Cardiac fibroblast (primary cell): Measurements from ENCODE around the gene MLF2.

Experiments
- DNase-seq, 2 donors: peaks; one replicate each; pipeline versions ENCODE4 v3.0.0 to v3.0.0-alpha.2; 2010; ENCODE audit warnings: low read depth in 2 of 2
- H3K4me3 ChIP-seq, 2 donors: replicated peaks in 1 of 2; 1 replicate in 1 of 2; 2 replicates in 1 of 2; pipeline ENCODE4 v1.5.1; 2011; ENCODE audit warnings: low read depth in 2 of 2, low read length in 2 of 2, mild to moderate bottlenecking in 2 of 2, moderate library complexity in 1 of 2
- CTCF ChIP-seq: IDR thresholded peaks from one replicate; pipeline ENCODE4 v1.5.1; 2011; ENCODE audit warnings: low read depth, mild to moderate bottlenecking, low read length, inconsistent platforms

MLF2 gene

GRCh38 chr12:6778217-6778573 lies 25.3 kb upstream of the MLF2 start:
- DNase-seq: peak; percentile 34 to 57
- H3K4me3 ChIP-seq: peak overlapping the region; percentile 37 to 45

GRCh38 chr12:6777386-6777785 lies 24.4 kb upstream of the MLF2 start:
- TF ChIP-seq CTCF: no peak
- no peak overlapping the region for H3K4me3 ChIP-seq
- no peak for DNase-seq

More at GRCh38 chr12:6778217-6778573, 25.3 kb upstream of the MLF2 start:
- TF ChIP-seq CTCF: no peak

GRCh38 chr12:6775185-6776174 lies 22.5 kb upstream of the MLF2 start:
- no peak for TF ChIP-seq CTCF
- DNase-seq: no peak
- H3K4me3 ChIP-seq: no peak overlapping the region

DNA sequence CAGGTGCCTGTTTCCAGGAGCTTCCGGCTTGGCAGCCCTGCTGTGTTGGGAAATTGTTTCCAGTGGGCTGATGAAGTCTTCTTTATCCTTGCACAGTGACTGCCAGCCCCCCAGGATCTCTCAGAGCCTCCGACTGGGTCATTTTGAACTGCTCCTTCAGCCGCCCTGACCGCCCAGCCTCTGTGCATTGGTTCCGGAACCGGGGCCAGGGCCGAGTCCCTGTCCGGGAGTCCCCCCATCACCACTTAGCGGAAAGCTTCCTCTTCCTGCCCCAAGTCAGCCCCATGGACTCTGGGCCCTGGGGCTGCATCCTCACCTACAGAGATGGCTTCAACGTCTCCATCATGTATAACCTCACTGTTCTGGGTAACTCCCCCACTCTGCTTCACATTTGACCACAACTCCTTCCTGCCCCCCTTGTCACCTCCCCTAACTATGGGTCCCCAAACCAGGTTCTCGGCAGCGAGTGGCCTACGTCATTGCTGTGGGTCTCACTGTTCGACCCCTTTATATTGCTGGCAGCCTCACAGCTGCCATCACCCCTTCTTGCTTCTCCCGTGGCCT lies 21.6 kb upstream of the MLF2 start:
- no peak overlapping the region for H3K4me3 ChIP-seq
- TF ChIP-seq CTCF: no peak
- DNase-seq: no peak

GRCh38 chr12:6773590-6774351 lies 20.8 kb upstream of the MLF2 start:
- TF ChIP-seq CTCF: no peak
- no peak for DNase-seq
- no peak overlapping the region for H3K4me3 ChIP-seq

GRCh38 chr12:6772726-6773589 lies 20.0 kb upstream of the MLF2 start:
- DNase-seq: no peak
- H3K4me3 ChIP-seq: no peak overlapping the region
- TF ChIP-seq CTCF: no peak
